Transverse colon (tissue), 4 donors: ENCODE results near the gene CCNA2.

Source experiments
- POLR2A ChIP-seq: fragments of 450-650 bp; IDR thresholded peaks from one replicate; pipeline ENCODE4 v1.6.1; 2016; ENCODE audit warnings: antibody characterized with exemption, mild to moderate bottlenecking, moderate library complexity
- POLR2AphosphoS5 ChIP-seq, 3 donors: sonication (generic); formaldehyde crosslinking; IDR thresholded peaks; one replicate each; pipeline ENCODE4 v1.6.1; 2016; ENCODE audit warnings: antibody characterized with exemption in 3 of 3
- TF ChIP-seq, protein P1 (sequence below), 5 experiments: fragments of 200-600 bp in 3 of 5; fragments of 450-650 bp in 2 of 5; sonication (generic) in 3 of 5; IDR thresholded peaks; 1 replicate in 2 of 5; 2 replicates in 3 of 5; pipeline ENCODE4 v1.5.1; 2016 to 2017; ENCODE audit warnings: antibody characterized with exemption in 5 of 5, inconsistent platforms in 3 of 5, mild to moderate bottlenecking in 2 of 5, moderate library complexity in 1 of 5

DNA sequence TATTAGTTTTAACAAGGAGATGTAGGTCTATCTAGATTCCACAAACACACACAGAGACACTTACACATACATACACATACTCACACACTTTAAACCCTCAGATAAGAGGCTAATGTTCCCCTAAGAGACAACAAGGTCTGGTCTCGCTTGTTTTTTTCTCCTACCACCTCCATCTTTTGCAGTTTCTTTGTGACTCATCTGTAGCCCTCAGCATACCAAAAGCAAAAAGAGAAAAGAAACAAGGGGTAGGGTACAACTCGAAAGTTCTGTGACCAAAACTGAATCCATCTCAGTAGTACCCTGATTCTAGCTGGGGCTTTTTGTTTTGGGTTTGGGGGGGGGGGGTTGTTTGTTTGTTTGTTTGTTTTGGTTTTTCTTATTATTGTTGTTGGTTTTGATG, 34.8 kb downstream of the CCNA2 start:
- TF ChIP-seq, protein P1, sequence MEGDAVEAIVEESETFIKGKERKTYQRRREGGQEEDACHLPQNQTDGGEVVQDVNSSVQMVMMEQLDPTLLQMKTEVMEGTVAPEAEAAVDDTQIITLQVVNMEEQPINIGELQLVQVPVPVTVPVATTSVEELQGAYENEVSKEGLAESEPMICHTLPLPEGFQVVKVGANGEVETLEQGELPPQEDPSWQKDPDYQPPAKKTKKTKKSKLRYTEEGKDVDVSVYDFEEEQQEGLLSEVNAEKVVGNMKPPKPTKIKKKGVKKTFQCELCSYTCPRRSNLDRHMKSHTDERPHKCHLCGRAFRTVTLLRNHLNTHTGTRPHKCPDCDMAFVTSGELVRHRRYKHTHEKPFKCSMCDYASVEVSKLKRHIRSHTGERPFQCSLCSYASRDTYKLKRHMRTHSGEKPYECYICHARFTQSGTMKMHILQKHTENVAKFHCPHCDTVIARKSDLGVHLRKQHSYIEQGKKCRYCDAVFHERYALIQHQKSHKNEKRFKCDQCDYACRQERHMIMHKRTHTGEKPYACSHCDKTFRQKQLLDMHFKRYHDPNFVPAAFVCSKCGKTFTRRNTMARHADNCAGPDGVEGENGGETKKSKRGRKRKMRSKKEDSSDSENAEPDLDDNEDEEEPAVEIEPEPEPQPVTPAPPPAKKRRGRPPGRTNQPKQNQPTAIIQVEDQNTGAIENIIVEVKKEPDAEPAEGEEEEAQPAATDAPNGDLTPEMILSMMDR (IDR thresholded peaks at IDR 0.05) = no peak
- TF ChIP-seq POLR2A (no peak), POLR2AphosphoS5 (IDR thresholded peaks at IDR 0.05) (no peak)
